ENCODE data around the gene TNIP1.

- TF ChIP-seq, protein P1, sequence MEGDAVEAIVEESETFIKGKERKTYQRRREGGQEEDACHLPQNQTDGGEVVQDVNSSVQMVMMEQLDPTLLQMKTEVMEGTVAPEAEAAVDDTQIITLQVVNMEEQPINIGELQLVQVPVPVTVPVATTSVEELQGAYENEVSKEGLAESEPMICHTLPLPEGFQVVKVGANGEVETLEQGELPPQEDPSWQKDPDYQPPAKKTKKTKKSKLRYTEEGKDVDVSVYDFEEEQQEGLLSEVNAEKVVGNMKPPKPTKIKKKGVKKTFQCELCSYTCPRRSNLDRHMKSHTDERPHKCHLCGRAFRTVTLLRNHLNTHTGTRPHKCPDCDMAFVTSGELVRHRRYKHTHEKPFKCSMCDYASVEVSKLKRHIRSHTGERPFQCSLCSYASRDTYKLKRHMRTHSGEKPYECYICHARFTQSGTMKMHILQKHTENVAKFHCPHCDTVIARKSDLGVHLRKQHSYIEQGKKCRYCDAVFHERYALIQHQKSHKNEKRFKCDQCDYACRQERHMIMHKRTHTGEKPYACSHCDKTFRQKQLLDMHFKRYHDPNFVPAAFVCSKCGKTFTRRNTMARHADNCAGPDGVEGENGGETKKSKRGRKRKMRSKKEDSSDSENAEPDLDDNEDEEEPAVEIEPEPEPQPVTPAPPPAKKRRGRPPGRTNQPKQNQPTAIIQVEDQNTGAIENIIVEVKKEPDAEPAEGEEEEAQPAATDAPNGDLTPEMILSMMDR (IDR thresholded peaks at IDR 0.05), result no peak
- TF ChIP-seq POLR2A (IDR thresholded peaks at IDR 0.05) (no peak), POLR2AphosphoS5 (IDR thresholded peaks at IDR 0.05) (no peak), EP300 (IDR thresholded peaks at IDR 0.05) (no peak)
Observed at GRCh38 chr5:151058891-151059489, 21.8 kb downstream of the TNIP1 start.

Measured in stomach (tissue), 4 donors.